K562 (cell line): ENCODE results near the gene ETV3. TPM values are rescaled to one million over a fixed set of nuclear protein-coding genes. Genes with fewer than 3 reads are reported as not detected.
A peak's percentile ranks its signal among the peaks of the same experiment; 100 is the strongest.

ENCODE experiments used
- COPS2 ChIP-seq: fragments of 450-650 bp; conservative IDR thresholded peaks from 2 replicates; pipeline ENCODE4 v1.6.1; 2016; ENCODE audit warnings: mild to moderate bottlenecking, moderate library complexity
- EGR1 ChIP-seq: fragments of 450-650 bp; conservative IDR thresholded peaks from 2 replicates; pipeline ENCODE4 v1.6.1; 2017; ENCODE audit warnings: mild to moderate bottlenecking
- FOXJ3 ChIP-seq: sonication (generic); formaldehyde crosslinking; IDR thresholded peaks from 2 replicates; pipeline ENCODE4 v1.4.0; 2020; ENCODE audit warnings: mild to moderate bottlenecking, missing genetic modification reagents
- GATAD2B ChIP-seq: fragments of 450-650 bp; IDR thresholded peaks from 2 replicates; pipeline ENCODE4 v1.6.1; 2017; ENCODE audit warnings: mild to moderate bottlenecking, borderline replicate concordance
- HIVEP1 ChIP-seq: fragments of 250-450 bp; sonication (Bioruptor Pico); IDR thresholded peaks from 2 replicates; pipeline ENCODE4 v1.4.0; 2020; ENCODE audit warnings: mild to moderate bottlenecking
- HNRNPK ChIP-seq: fragments of 200-400 bp; formaldehyde crosslinking; IDR thresholded peaks from one replicate; pipeline ENCODE4 v1.6.1; 2018; ENCODE audit warnings: mild to moderate bottlenecking, low read depth, low read length; ENCODE audit not compliant: poor library complexity, severe bottlenecking
- JUND ChIP-seq, 2 experiments: IDR thresholded peaks; 2 replicates in 1 of 2; 3 replicates in 1 of 2; pipeline ENCODE4 v1.6.1; 2011; ENCODE audit warnings: borderline replicate concordance in 2 of 2, low read depth in 2 of 2, low read length in 2 of 2, improper control_type of control experiment in 1 of 2, missing biosample characterization in 1 of 2, missing genetic modification characterization in 1 of 2, missing genetic modification reagents in 1 of 2
- NFRKB ChIP-seq: fragments of 450-650 bp; IDR thresholded peaks from 2 replicates; pipeline ENCODE4 v1.6.1; 2016; ENCODE audit warnings: low read depth
- POLR2A ChIP-seq: fragments of 450-650 bp; conservative IDR thresholded peaks from 2 replicates; pipeline ENCODE4 v1.6.1; 2016
- RFX1 ChIP-seq: fragments of 450-650 bp; IDR thresholded peaks from 2 replicates; pipeline ENCODE4 v1.6.1; 2016; ENCODE audit warnings: mild to moderate bottlenecking, moderate library complexity
- ZNF551 ChIP-seq: fragments of 250-450 bp; sonication (Bioruptor Pico); IDR thresholded peaks from 2 replicates; pipeline ENCODE4 v1.5.0; 2021; ENCODE audit warnings: mild to moderate bottlenecking, moderate library complexity
- polyA plus RNA-seq, 8 experiments: library from polyadenylated mRNA; depleted of rRNA in 4 of 8; stranded (reverse) in 5 of 8; unstranded in 3 of 8; fragments of >200 nt; fragmentation: Nextera tagmentation in 2 of 8; fragmentation: Illumina TruSeq in 1 of 8; extraction: Ambion mirVana in 2 of 8; extraction: Trizol in 1 of 8; gene quantifications; 2 replicates each; pipeline versions ENCODE4 v1.2.1 to v1.2.3, GENCODE V29; 2011 to 2014; ENCODE audit warnings: inconsistent platforms in 1 of 8, missing spikeins in 1 of 8
- total RNA-seq, 7 experiments: library from RNA; depleted of rRNA in 6 of 7; stranded (reverse); fragments of >200 nt in 6 of 7; fragmentation: Illumina TruSeq in 2 of 7; extraction: Trizol in 2 of 7; gene quantifications; 2 replicates each; pipeline versions ENCODE4 v1.2.1 to v1.2.3, GENCODE V29; 2011 to 2021; ENCODE audit warnings: low replicate concordance in 1 of 7
- TF ChIP-seq, protein P1 (sequence below), 3 experiments: fragments of 200-800 bp in 1 of 3; sonication (Bioruptor generic) in 1 of 3; sonication (generic) in 1 of 3; formaldehyde crosslinking in 1 of 3; IDR thresholded peaks; 2 replicates each; pipeline versions ENCODE4 v1.6.1 to v1.8.0; 2016 to 2022; ENCODE audit warnings: mild to moderate bottlenecking in 2 of 3, missing compliant biosample characterization in 2 of 3, missing genetic modification characterization in 2 of 3, missing genetic modification reagents in 1 of 3
- TF ChIP-seq, protein P2 (sequence below): fragments of 250-450 bp; sonication (Bioruptor Pico); IDR thresholded peaks from 2 replicates; pipeline ENCODE4 v1.5.0; 2022; ENCODE audit warnings: mild to moderate bottlenecking
- TF ChIP-seq, protein P3 (sequence below): sonication (generic); formaldehyde crosslinking; IDR thresholded peaks from 2 replicates; pipeline ENCODE4 v1.8.1; 2023; ENCODE audit warnings: missing genetic modification reagents, mild to moderate bottlenecking, borderline replicate concordance
- TF ChIP-seq, protein P4 (sequence below): fragments of 450-650 bp; IDR thresholded peaks from 2 replicates; pipeline ENCODE4 v1.6.1; 2017; ENCODE audit warnings: mild to moderate bottlenecking, moderate library complexity
- TF ChIP-seq, protein P5 (sequence below): fragments of 250-450 bp; sonication (Bioruptor Pico); IDR thresholded peaks from 2 replicates; pipeline ENCODE4 v1.8.0; 2021; ENCODE audit warnings: mild to moderate bottlenecking, moderate library complexity

Gene ETV3
- total and polyA plus RNA-seq, 9 of the 15 experiments (the other 6 are each of a cell fraction or from before 2014, with no cell fraction given) = 3.1 to 16.0 (median 9.0) TPM

DNA sequence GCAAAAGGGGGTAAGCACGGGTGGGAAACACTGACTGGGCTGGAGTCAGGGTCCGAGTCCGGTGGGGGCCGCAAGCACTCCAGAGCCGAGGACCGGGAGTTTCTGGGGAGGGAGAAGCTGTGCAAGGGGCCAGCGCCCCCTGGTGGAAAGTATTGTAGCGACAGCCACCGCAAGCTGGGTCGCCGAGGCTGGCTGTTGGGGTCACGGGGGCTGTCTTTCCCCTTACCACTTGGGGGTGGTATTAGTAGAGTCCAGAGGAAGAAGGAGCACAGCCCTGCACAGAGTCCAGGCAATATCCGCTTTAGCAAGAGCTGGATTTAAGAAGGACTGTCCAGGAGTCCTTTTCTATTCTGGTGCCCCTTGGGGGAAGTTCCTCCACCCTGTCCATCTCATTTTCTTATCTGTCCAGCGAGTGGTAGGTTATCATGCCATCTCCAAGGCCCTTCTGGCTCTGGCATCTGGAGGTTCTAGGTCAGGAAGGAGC lies 17.9 kb upstream of the ETV3 start (continued):
- TF ChIP-seq, protein P1, sequence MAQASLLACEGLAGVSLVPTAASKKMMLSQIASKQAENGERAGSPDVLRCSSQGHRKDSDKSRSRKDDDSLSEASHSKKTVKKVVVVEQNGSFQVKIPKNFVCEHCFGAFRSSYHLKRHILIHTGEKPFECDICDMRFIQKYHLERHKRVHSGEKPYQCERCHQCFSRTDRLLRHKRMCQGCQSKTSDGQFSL (CRISPR knock-in tag; IDR thresholded peaks at IDR 0.05) = no peak
- TF ChIP-seq, protein P1 (tag; IDR thresholded peaks at IDR 0.05) = no peak
- TF ChIP-seq, protein P2, sequence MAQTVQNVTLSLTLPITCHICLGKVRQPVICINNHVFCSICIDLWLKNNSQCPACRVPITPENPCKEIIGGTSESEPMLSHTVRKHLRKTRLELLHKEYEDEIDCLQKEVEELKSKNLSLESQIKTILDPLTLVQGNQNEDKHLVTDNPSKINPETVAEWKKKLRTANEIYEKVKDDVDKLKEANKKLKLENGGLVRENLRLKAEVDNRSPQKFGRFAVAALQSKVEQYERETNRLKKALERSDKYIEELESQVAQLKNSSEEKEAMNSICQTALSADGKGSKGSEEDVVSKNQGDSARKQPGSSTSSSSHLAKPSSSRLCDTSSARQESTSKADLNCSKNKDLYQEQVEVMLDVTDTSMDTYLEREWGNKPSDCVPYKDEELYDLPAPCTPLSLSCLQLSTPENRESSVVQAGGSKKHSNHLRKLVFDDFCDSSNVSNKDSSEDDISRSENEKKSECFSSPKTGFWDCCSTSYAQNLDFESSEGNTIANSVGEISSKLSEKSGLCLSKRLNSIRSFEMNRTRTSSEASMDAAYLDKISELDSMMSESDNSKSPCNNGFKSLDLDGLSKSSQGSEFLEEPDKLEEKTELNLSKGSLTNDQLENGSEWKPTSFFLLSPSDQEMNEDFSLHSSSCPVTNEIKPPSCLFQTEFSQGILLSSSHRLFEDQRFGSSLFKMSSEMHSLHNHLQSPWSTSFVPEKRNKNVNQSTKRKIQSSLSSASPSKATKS (CRISPR knock-in tag) = no peak
- TF ChIP-seq, protein P3, sequence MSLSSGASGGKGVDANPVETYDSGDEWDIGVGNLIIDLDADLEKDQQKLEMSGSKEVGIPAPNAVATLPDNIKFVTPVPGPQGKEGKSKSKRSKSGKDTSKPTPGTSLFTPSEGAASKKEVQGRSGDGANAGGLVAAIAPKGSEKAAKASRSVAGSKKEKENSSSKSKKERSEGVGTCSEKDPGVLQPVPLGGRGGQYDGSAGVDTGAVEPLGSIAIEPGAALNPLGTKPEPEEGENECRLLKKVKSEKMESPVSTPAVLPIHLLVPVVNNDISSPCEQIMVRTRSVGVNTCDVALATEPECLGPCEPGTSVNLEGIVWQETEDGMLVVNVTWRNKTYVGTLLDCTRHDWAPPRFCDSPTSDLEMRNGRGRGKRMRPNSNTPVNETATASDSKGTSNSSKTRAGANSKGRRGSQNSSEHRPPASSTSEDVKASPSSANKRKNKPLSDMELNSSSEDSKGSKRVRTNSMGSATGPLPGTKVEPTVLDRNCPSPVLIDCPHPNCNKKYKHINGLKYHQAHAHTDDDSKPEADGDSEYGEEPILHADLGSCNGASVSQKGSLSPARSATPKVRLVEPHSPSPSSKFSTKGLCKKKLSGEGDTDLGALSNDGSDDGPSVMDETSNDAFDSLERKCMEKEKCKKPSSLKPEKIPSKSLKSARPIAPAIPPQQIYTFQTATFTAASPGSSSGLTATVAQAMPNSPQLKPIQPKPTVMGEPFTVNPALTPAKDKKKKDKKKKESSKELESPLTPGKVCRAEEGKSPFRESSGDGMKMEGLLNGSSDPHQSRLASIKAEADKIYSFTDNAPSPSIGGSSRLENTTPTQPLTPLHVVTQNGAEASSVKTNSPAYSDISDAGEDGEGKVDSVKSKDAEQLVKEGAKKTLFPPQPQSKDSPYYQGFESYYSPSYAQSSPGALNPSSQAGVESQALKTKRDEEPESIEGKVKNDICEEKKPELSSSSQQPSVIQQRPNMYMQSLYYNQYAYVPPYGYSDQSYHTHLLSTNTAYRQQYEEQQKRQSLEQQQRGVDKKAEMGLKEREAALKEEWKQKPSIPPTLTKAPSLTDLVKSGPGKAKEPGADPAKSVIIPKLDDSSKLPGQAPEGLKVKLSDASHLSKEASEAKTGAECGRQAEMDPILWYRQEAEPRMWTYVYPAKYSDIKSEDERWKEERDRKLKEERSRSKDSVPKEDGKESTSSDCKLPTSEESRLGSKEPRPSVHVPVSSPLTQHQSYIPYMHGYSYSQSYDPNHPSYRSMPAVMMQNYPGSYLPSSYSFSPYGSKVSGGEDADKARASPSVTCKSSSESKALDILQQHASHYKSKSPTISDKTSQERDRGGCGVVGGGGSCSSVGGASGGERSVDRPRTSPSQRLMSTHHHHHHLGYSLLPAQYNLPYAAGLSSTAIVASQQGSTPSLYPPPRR (CRISPR knock-in tag) = no peak
- TF ChIP-seq HNRNPK = no peak
- TF ChIP-seq, protein P4, sequence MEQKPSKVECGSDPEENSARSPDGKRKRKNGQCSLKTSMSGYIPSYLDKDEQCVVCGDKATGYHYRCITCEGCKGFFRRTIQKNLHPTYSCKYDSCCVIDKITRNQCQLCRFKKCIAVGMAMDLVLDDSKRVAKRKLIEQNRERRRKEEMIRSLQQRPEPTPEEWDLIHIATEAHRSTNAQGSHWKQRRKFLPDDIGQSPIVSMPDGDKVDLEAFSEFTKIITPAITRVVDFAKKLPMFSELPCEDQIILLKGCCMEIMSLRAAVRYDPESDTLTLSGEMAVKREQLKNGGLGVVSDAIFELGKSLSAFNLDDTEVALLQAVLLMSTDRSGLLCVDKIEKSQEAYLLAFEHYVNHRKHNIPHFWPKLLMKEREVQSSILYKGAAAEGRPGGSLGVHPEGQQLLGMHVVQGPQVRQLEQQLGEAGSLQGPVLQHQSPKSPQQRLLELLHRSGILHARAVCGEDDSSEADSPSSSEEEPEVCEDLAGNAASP = no peak
- no peak for TF ChIP-seq POLR2A
- peak; percentile 33; the same call in 1 of the 2 replicates for TF ChIP-seq GATAD2B
- TF ChIP-seq FOXJ3 (CRISPR knock-in tag) = no peak
- TF ChIP-seq HIVEP1 (CRISPR knock-in tag) = no peak
- no peak for TF ChIP-seq ZNF551 (CRISPR knock-in tag)
- TF ChIP-seq RFX1 = no peak
- no peak for TF ChIP-seq NFRKB
- TF ChIP-seq, protein P5, sequence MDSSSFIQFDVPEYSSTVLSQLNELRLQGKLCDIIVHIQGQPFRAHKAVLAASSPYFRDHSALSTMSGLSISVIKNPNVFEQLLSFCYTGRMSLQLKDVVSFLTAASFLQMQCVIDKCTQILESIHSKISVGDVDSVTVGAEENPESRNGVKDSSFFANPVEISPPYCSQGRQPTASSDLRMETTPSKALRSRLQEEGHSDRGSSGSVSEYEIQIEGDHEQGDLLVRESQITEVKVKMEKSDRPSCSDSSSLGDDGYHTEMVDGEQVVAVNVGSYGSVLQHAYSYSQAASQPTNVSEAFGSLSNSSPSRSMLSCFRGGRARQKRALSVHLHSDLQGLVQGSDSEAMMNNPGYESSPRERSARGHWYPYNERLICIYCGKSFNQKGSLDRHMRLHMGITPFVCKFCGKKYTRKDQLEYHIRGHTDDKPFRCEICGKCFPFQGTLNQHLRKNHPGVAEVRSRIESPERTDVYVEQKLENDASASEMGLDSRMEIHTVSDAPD (CRISPR knock-in tag) = no peak
- TF ChIP-seq JUND (IDR thresholded peaks at IDR 0.05; ENCODE audit: borderline replicate concordance, low read depth, low read length) = peak; percentile 15; the same call in 1 of the 2 replicates
- no peak for TF ChIP-seq JUND (tag; IDR thresholded peaks at IDR 0.05; ENCODE audit: borderline replicate concordance, low read depth, low read length)
- TF ChIP-seq EGR1 = no peak
- no peak for TF ChIP-seq COPS2
